Measurements from ENCODE around the gene TMEM128.

DNA sequence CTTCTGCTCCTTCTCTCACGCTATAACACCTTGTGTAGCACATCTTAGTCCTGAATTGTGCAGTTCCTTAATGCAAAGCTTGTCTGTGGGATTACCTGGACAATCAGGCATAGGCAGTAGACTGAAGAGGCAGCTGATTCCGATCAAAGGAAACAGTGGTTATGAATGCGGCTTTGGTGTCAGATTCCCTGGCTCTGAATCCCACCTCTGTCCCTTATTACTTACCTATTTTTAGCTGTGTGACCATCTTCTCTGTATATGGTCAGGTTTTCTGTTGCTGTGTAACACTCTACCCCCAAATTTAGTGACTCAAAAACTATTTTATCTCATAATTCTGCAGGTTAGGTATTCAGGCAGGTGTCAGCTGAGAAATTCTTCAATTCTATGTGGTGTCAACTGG is 45.3 kb upstream of the TMEM128 start:
- TF ChIP-seq, protein P1, sequence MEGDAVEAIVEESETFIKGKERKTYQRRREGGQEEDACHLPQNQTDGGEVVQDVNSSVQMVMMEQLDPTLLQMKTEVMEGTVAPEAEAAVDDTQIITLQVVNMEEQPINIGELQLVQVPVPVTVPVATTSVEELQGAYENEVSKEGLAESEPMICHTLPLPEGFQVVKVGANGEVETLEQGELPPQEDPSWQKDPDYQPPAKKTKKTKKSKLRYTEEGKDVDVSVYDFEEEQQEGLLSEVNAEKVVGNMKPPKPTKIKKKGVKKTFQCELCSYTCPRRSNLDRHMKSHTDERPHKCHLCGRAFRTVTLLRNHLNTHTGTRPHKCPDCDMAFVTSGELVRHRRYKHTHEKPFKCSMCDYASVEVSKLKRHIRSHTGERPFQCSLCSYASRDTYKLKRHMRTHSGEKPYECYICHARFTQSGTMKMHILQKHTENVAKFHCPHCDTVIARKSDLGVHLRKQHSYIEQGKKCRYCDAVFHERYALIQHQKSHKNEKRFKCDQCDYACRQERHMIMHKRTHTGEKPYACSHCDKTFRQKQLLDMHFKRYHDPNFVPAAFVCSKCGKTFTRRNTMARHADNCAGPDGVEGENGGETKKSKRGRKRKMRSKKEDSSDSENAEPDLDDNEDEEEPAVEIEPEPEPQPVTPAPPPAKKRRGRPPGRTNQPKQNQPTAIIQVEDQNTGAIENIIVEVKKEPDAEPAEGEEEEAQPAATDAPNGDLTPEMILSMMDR (IDR thresholded peaks at IDR 0.05), result no peak
- TF ChIP-seq CHD2 (IDR thresholded peaks at IDR 0.05; ENCODE audit: low read length, partially characterized antibody) (no peak), SMC3 (IDR thresholded peaks at IDR 0.05; ENCODE audit: low read depth, low read length) (no peak), GATA2 (CRISPR knock-in tag; IDR thresholded peaks at IDR 0.05) (no peak), RFX5 (IDR thresholded peaks at IDR 0.05; ENCODE audit: low read length) (no peak), TAF1 (IDR thresholded peaks at IDR 0.05; ENCODE audit: borderline replicate concordance, low read depth, low read length) (no peak), EP300 (IDR thresholded peaks at IDR 0.05; ENCODE audit: borderline replicate concordance in 1 of 2, low read depth in 1 of 2, low read length in 1 of 2) (no peak), POLR2AphosphoS5 (IDR thresholded peaks at IDR 0.05; ENCODE audit: low read depth, low read length) (no peak), TCF12 (IDR thresholded peaks at IDR 0.05) (no peak), JUND (IDR thresholded peaks at IDR 0.05) (no peak)
- TF ChIP-seq, protein P2, sequence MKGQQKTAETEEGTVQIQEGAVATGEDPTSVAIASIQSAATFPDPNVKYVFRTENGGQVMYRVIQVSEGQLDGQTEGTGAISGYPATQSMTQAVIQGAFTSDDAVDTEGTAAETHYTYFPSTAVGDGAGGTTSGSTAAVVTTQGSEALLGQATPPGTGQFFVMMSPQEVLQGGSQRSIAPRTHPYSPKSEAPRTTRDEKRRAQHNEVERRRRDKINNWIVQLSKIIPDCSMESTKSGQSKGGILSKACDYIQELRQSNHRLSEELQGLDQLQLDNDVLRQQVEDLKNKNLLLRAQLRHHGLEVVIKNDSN (IDR thresholded peaks at IDR 0.05; ENCODE audit: borderline replicate concordance, low read depth), result no peak
- TF ChIP-seq, protein P3, sequence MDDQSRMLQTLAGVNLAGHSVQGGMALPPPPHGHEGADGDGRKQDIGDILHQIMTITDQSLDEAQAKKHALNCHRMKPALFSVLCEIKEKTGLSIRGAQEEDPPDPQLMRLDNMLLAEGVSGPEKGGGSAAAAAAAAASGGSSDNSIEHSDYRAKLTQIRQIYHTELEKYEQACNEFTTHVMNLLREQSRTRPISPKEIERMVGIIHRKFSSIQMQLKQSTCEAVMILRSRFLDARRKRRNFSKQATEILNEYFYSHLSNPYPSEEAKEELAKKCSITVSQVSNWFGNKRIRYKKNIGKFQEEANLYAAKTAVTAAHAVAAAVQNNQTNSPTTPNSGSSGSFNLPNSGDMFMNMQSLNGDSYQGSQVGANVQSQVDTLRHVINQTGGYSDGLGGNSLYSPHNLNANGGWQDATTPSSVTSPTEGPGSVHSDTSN (IDR thresholded peaks at IDR 0.05), result no peak
- TF ChIP-seq, protein P4, sequence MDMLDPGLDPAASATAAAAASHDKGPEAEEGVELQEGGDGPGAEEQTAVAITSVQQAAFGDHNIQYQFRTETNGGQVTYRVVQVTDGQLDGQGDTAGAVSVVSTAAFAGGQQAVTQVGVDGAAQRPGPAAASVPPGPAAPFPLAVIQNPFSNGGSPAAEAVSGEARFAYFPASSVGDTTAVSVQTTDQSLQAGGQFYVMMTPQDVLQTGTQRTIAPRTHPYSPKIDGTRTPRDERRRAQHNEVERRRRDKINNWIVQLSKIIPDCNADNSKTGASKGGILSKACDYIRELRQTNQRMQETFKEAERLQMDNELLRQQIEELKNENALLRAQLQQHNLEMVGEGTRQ (IDR thresholded peaks at IDR 0.05; ENCODE audit: borderline replicate concordance, low read depth, low read length), result no peak

All from SK-N-SH (cell line).